Effector memory CD8-positive, alpha-beta T cell (primary cell): ENCODE results near the gene TECTB.

Source experiments
- ATAC-seq: fragments of 150-1000 bp; cut with Tn5 transposase; replicated peaks from 2 replicates; pipeline ENCODE4 v1.10.0; 2021; ENCODE audit warnings: mild to moderate bottlenecking, moderate library complexity
- DNase-seq, 3 experiments: peaks; one replicate each; pipeline ENCODE4 v3.0.0; 2021
- H3K27ac Mint-ChIP-seq, 2 donors: one replicate each; pipeline ENCODE4 v1.8.0; 2022; ENCODE audit warnings: mild to moderate bottlenecking in 2 of 2, mixed read lengths in 2 of 2, moderate library complexity in 2 of 2
- H3K27me3 Mint-ChIP-seq, 2 donors: one replicate each; pipeline ENCODE4 v1.8.0; 2022; ENCODE audit warnings: mixed read lengths in 2 of 2
- H3K36me3 Mint-ChIP-seq: one replicate; pipeline ENCODE4 v1.8.0; 2022; ENCODE audit warnings: mild to moderate bottlenecking, moderate library complexity, mixed read lengths; ENCODE audit not compliant: insufficient read depth
- H3K4me1 Mint-ChIP-seq, 2 donors: one replicate each; pipeline ENCODE4 v1.8.0; 2022; ENCODE audit warnings: low read depth in 2 of 2, mixed read lengths in 2 of 2
- H3K4me3 Mint-ChIP-seq, 2 donors: one replicate each; pipeline ENCODE4 v1.8.0; 2022; ENCODE audit warnings: mild to moderate bottlenecking in 2 of 2, mixed read lengths in 2 of 2, moderate library complexity in 2 of 2
- H3K9me3 Mint-ChIP-seq, 2 donors: one replicate each; pipeline ENCODE4 v1.8.0; 2022; ENCODE audit warnings: mixed read lengths in 2 of 2

The TECTB gene

GRCh38 chr10:112335111-112335867 is 52.1 kb downstream of the TECTB start:
- Mint-ChIP-seq H3K36me3 (no peaks in the 10 kb centered on the region), H3K4me3 (no peak overlapping the region), H3K9me3 (no peaks in the 10 kb centered on the region), H3K4me1 (peaks cover 0 to 3% of the 10 kb centered on the region in 2 donors), H3K27me3 (peaks cover 5 to 10% of the 10 kb centered on the region in 2 donors), H3K27ac (no peak overlapping the region)
- no peak for DNase-seq
- no peak for ATAC-seq

GRCh38 chr10:112335868-112336265 is 52.7 kb downstream of the TECTB start:
- no peak overlapping the region for H3K27ac Mint-ChIP-seq
- ATAC-seq (no peak), DNase-seq (no peak)
- H3K4me1 Mint-ChIP-seq, result peaks cover 0 to 3% of the 10 kb centered on the region in 2 donors
- H3K4me3 Mint-ChIP-seq, result no peak overlapping the region
- H3K36me3 Mint-ChIP-seq, result no peaks in the 10 kb centered on the region
- peaks cover 5 to 10% of the 10 kb centered on the region in 2 donors for H3K27me3 Mint-ChIP-seq
- no peaks in the 10 kb centered on the region for H3K9me3 Mint-ChIP-seq

- H3K36me3 Mint-ChIP-seq, result no peaks in the 10 kb centered on the region
- ATAC-seq (no peak), DNase-seq (no peak)
- no peak overlapping the region for H3K4me3 Mint-ChIP-seq
- peaks cover 0 to 3% of the 10 kb centered on the region in 2 donors for H3K4me1 Mint-ChIP-seq
- H3K27me3 Mint-ChIP-seq, result peaks cover 5 to 10% of the 10 kb centered on the region in 2 donors
- H3K9me3 Mint-ChIP-seq, result no peaks in the 10 kb centered on the region
- H3K27ac Mint-ChIP-seq, result no peak overlapping the region
Measured at GRCh38 chr10:112336556-112337201, 53.5 kb downstream of the TECTB start.

- no peak for ATAC-seq
- Mint-ChIP-seq H3K9me3 (no peaks in the 10 kb centered on the region), H3K27ac (no peak overlapping the region), H3K4me3 (no peak overlapping the region), H3K27me3 (peaks cover 5 to 10% of the 10 kb centered on the region in 2 donors), H3K4me1 (peaks cover 0 to 3% of the 10 kb centered on the region in 2 donors), H3K36me3 (no peaks in the 10 kb centered on the region)
- no peak for DNase-seq
Measured at GRCh38 chr10:112338957-112339356, 55.8 kb downstream of the TECTB start.

- Mint-ChIP-seq H3K9me3 (no peaks in the 10 kb centered on the region), H3K27ac (no peak overlapping the region), H3K27me3 (peaks cover 5 to 10% of the 10 kb centered on the region in 2 donors), H3K4me1 (peaks cover 7 to 8% of the 10 kb centered on the region in 2 donors), H3K36me3 (no peaks in the 10 kb centered on the region), H3K4me3 (no peak overlapping the region)
- ATAC-seq, result no peak
- DNase-seq, result no peak
Measured at GRCh38 chr10:112340601-112341000, 57.4 kb downstream of the TECTB start.

GRCh38 chr10:112343056-112343806 is 60.0 kb downstream of the TECTB start:
- no peaks in the 10 kb centered on the region for H3K27me3 Mint-ChIP-seq
- H3K9me3 Mint-ChIP-seq, result no peaks in the 10 kb centered on the region
- H3K4me3 Mint-ChIP-seq, result no peak overlapping the region
- peaks cover 5 to 7% of the 10 kb centered on the region in 2 donors for H3K4me1 Mint-ChIP-seq
- no peak for ATAC-seq
- DNase-seq, result no peak
- no peaks in the 10 kb centered on the region for H3K36me3 Mint-ChIP-seq
- peak overlapping the region in 1 of 2 donors; percentile 46 for H3K27ac Mint-ChIP-seq

- DNase-seq (no peak), ATAC-seq (no peak)
- no peaks in the 10 kb centered on the region for H3K36me3 Mint-ChIP-seq
- H3K9me3 Mint-ChIP-seq, result no peaks in the 10 kb centered on the region
- no peak overlapping the region for H3K27ac Mint-ChIP-seq
- H3K4me3 Mint-ChIP-seq, result no peak overlapping the region
- H3K27me3 Mint-ChIP-seq, result no peaks in the 10 kb centered on the region
- H3K4me1 Mint-ChIP-seq, result peaks cover 5 to 7% of the 10 kb centered on the region in 2 donors
Measured at GRCh38 chr10:112344261-112344660, 61.1 kb downstream of the TECTB start.

GRCh38 chr10:112345202-112345601 is 62.0 kb downstream of the TECTB start:
- H3K4me1 Mint-ChIP-seq, result peaks cover 5 to 7% of the 10 kb centered on the region in 2 donors
- peak; percentile 65 for ATAC-seq
- H3K27me3 Mint-ChIP-seq, result no peaks in the 10 kb centered on the region
- peak overlapping the region in 1 of 2 donors; percentile 17 for H3K27ac Mint-ChIP-seq
- no peaks in the 10 kb centered on the region for H3K9me3 Mint-ChIP-seq
- no peak overlapping the region for H3K4me3 Mint-ChIP-seq
- no peak for DNase-seq
- no peaks in the 10 kb centered on the region for H3K36me3 Mint-ChIP-seq

- ATAC-seq, result no peak
- peaks cover 5 to 7% of the 10 kb centered on the region in 2 donors for H3K4me1 Mint-ChIP-seq
Measured at GRCh38 chr10:112345743-112346142, 62.5 kb downstream of the TECTB start.

GRCh38 chr10:112346774-112347173 is 63.6 kb downstream of the TECTB start:
- H3K36me3 Mint-ChIP-seq, result no peaks in the 10 kb centered on the region
- H3K27ac Mint-ChIP-seq, result no peak overlapping the region
- no peak for DNase-seq
- peaks cover 5 to 7% of the 10 kb centered on the region in 2 donors for H3K4me1 Mint-ChIP-seq
- no peak for ATAC-seq
- H3K9me3 Mint-ChIP-seq, result no peaks in the 10 kb centered on the region
- H3K4me3 Mint-ChIP-seq, result no peak overlapping the region
- H3K27me3 Mint-ChIP-seq, result no peaks in the 10 kb centered on the region

More at GRCh38 chr10:112345743-112346142, 62.5 kb downstream of the TECTB start:
- Mint-ChIP-seq H3K9me3 (no peaks in the 10 kb centered on the region), H3K27me3 (no peaks in the 10 kb centered on the region), H3K27ac (peak overlapping the region in 1 of 2 donors; percentile 17), H3K4me3 (no peak overlapping the region), H3K36me3 (no peaks in the 10 kb centered on the region)
- no peak for DNase-seq

GRCh38 chr10:112347709-112348671 is 64.8 kb downstream of the TECTB start:
- no peaks in the 10 kb centered on the region for H3K27me3 Mint-ChIP-seq
- no peak overlapping the region for H3K27ac Mint-ChIP-seq
- no peak overlapping the region for H3K4me3 Mint-ChIP-seq
- peaks cover 5 to 7% of the 10 kb centered on the region in 2 donors for H3K4me1 Mint-ChIP-seq
- DNase-seq, result no peak
- H3K9me3 Mint-ChIP-seq, result no peaks in the 10 kb centered on the region
- no peaks in the 10 kb centered on the region for H3K36me3 Mint-ChIP-seq
- ATAC-seq, result no peak

- H3K27me3 Mint-ChIP-seq, result no peaks in the 10 kb centered on the region
- DNase-seq (no peak), ATAC-seq (no peak)
- H3K4me1 Mint-ChIP-seq, result peaks cover 5 to 7% of the 10 kb centered on the region in 2 donors
- H3K27ac Mint-ChIP-seq, result no peak overlapping the region
- H3K9me3 Mint-ChIP-seq, result no peaks in the 10 kb centered on the region
- no peak overlapping the region for H3K4me3 Mint-ChIP-seq
- no peaks in the 10 kb centered on the region for H3K36me3 Mint-ChIP-seq
Measured at GRCh38 chr10:112348759-112349158, 65.6 kb downstream of the TECTB start.
